GM21717 (cell line): ENCODE data around the gene UNC5A.

ENCODE experiments used
- ATAC-seq: cut with Tn5 transposase; IDR thresholded peaks from one replicate; pipeline ENCODE4 v1.9.1; 2021; ENCODE audit warnings: mild to moderate bottlenecking, moderate library complexity; ENCODE audit not compliant: unreplicated experiment

The UNC5A gene

DNA sequence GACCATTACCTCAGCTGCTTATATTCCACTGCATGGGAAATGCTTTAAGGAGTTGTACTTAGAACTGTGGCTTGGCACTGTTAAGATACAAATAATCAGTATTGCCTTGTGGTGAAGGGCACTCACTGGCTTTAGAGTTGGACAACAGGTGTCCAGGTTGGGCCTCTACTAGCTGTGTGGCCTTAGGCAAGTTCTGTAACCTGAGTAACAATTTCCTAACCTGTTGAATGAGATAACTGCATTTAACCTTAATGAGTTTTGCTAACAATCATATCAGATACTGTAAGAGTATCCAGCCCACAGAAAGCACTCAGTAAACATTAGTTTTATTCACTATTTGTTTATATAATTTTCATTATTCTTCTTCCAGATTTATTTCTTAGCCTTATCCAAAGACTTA, 106.0 kb downstream of the UNC5A start:
- no peak for ATAC-seq

- no peak for ATAC-seq
Measured at GRCh38 chr5:176918613-176919012, 108.3 kb downstream of the UNC5A start.

GRCh38 chr5:176921714-176922113, 111.4 kb downstream of the UNC5A start:
- ATAC-seq = no peak

- no peak for ATAC-seq
Measured at GRCh38 chr5:176922817-176923216, 112.5 kb downstream of the UNC5A start.

- ATAC-seq = no peak
Measured at GRCh38 chr5:176927562-176927961, 117.2 kb downstream of the UNC5A start.

- no peak for ATAC-seq
Measured at GRCh38 chr5:176929654-176930053, 119.3 kb downstream of the UNC5A start.
